HuH-7 (cell line): ENCODE results near the gene TOX3.

ENCODE experiments used
- DNase-seq: peaks from one replicate; pipeline ENCODE4 v3.0.0; 2011; ENCODE audit warnings: low spot score

TOX3 gene

GRCh38 chr16:52547004-52547833 lies at the start of gene TOX3:
Gene TOX3 (minus strand): TSS chr16:52547143. CDS start chr16:52546723, 420 bp downstream.
- no peak for DNase-seq

GRCh38 chr16:52592778-52593177 lies 45.8 kb upstream of the TOX3 start:
- no peak for DNase-seq

- DNase-seq, result no peak
These were observed 45.1 kb upstream of the TOX3 start for GRCh38 chr16:52591934-52592592.

- no peak for DNase-seq
These were observed 44.5 kb upstream of the TOX3 start for GRCh38 chr16:52591471-52591870.

- no peak for DNase-seq
These were observed 39.2 kb upstream of the TOX3 start for GRCh38 chr16:52586159-52586558.

- DNase-seq, result no peak
These were observed 37.7 kb upstream of the TOX3 start for GRCh38 chr16:52584354-52585320.

GRCh38 chr16:52581530-52581929 lies 34.6 kb upstream of the TOX3 start:
- no peak for DNase-seq

GRCh38 chr16:52580488-52580887 lies 33.5 kb upstream of the TOX3 start:
- DNase-seq, result no peak

- no peak for DNase-seq
These were observed 32.0 kb upstream of the TOX3 start for GRCh38 chr16:52578829-52579498.

GRCh38 chr16:52578007-52578828 lies 31.3 kb upstream of the TOX3 start:
- DNase-seq, result no peak

GRCh38 chr16:52577130-52577706 lies 30.3 kb upstream of the TOX3 start:
- no peak for DNase-seq

GRCh38 chr16:52573365-52574299 lies 26.7 kb upstream of the TOX3 start:
- DNase-seq, result peak; percentile 61

- DNase-seq, result no peak
These were observed 25.7 kb upstream of the TOX3 start for GRCh38 chr16:52572656-52573055.

- no peak for DNase-seq
These were observed 23.6 kb upstream of the TOX3 start for GRCh38 chr16:52570495-52571091.

- DNase-seq, result no peak
These were observed 22.8 kb upstream of the TOX3 start for GRCh38 chr16:52569701-52570100.

- DNase-seq, result no peak
These were observed 22.2 kb upstream of the TOX3 start for GRCh38 chr16:52568983-52569690.

GRCh38 chr16:52568495-52568894 lies 21.6 kb upstream of the TOX3 start:
- no peak for DNase-seq

- DNase-seq, result no peak
These were observed 20.2 kb upstream of the TOX3 start for GRCh38 chr16:52567193-52567592.
